PC-9 (cell line): ENCODE results near the gene HS6ST1. TPM values are rescaled to one million over a fixed set of nuclear protein-coding genes. Genes with fewer than 3 reads are reported as not detected.

Source experiments
- BruUV-seq: library from RNA; stranded (reverse); fragments of 400-500 nt; replicated peaks from 2 replicates; lab custom pipeline; 2021; lab: Mats Ljungman, UMichigan
- CTCF ChIA-PET: fragments of 300-600 bp; sonication (Branson Sonifier 250); formaldehyde crosslinking; loops from one replicate; lab custom pipeline; 2022; ENCODE audit warnings: antibody characterized with exemption; lab: Charles Lee
- POLR2A ChIA-PET: fragments of 300-600 bp; sonication (Branson Sonifier 250); formaldehyde crosslinking; loops from one replicate; lab custom pipeline; 2022; ENCODE audit warnings: antibody characterized with exemption; ENCODE audit not compliant: unreplicated experiment; lab: Charles Lee
- DNase-seq, 2 experiments: peaks; one replicate each; pipeline versions ENCODE4 v3.0.0 to v3.0.0-alpha.2; 2015 to 2022; ENCODE audit warnings: mixed read lengths in 1 of 2
- H2AFZ ChIP-seq: fragments of 200-600 bp; sonication (generic); 2 replicates; pipeline ENCODE4 v1.8.1; 2017; ENCODE audit warnings: antibody characterized with exemption
- H3F3A ChIP-seq: fragments of 200-600 bp; sonication (generic); 2 replicates; pipeline ENCODE4 v1.8.1; 2017; ENCODE audit warnings: antibody characterized with exemption, mild to moderate bottlenecking, low read depth; ENCODE audit not compliant: insufficient read depth
- H3K27ac ChIP-seq: fragments of 200-600 bp; sonication (generic); 2 replicates; pipeline ENCODE4 v1.6.1; 2016; ENCODE audit warnings: mixed run types
- H3K27me3 ChIP-seq: fragments of 200-600 bp; sonication (generic); 2 replicates; pipeline ENCODE4 v1.6.1; 2016; ENCODE audit warnings: low read depth, mixed run types; ENCODE audit not compliant: insufficient read depth
- H3K36me3 ChIP-seq: fragments of 200-600 bp; sonication (generic); 2 replicates; pipeline ENCODE4 v1.6.1; 2016; ENCODE audit warnings: low read depth, mixed run types
- H3K4me1 ChIP-seq: fragments of 200-600 bp; sonication (generic); replicated peaks from 2 replicates; pipeline ENCODE4 v1.6.1; 2016; ENCODE audit warnings: mixed run types; ENCODE audit not compliant: insufficient read depth
- H3K4me2 ChIP-seq: fragments of 200-600 bp; sonication (generic); 2 replicates; pipeline ENCODE4 v1.6.1; 2017; ENCODE audit warnings: mixed run types
- H3K4me3 ChIP-seq: fragments of 200-600 bp; sonication (generic); 2 replicates; pipeline ENCODE4 v1.6.1; 2016; ENCODE audit warnings: mixed run types
- H3K79me2 ChIP-seq: fragments of 200-600 bp; sonication (generic); 2 replicates; pipeline ENCODE4 v1.6.1; 2017; ENCODE audit warnings: low read depth, mixed run types
- H3K9me2 ChIP-seq: fragments of 200-600 bp; sonication (generic); 2 replicates; pipeline ENCODE4 v1.8.1; 2017; ENCODE audit warnings: mild to moderate bottlenecking; ENCODE audit not compliant: insufficient read depth
- H3K9me3 ChIP-seq: fragments of 200-600 bp; sonication (generic); 2 replicates; pipeline ENCODE4 v1.8.1; 2016; ENCODE audit warnings: low read depth; ENCODE audit not compliant: insufficient read depth
- H4K20me1 ChIP-seq: fragments of 200-600 bp; sonication (generic); 2 replicates; pipeline ENCODE4 v1.8.1; 2017; ENCODE audit not compliant: insufficient read depth
- CTCF ChIP-seq: fragments of 200-600 bp; sonication (generic); conservative IDR thresholded peaks from 2 replicates; pipeline ENCODE4 v1.6.1; 2017; ENCODE audit warnings: mixed run types, antibody characterized with exemption, mild to moderate bottlenecking, moderate library complexity
- EZH2 ChIP-seq: fragments of 200-600 bp; sonication (generic); IDR thresholded peaks from 2 replicates; pipeline ENCODE4 v1.8.0; 2017; ENCODE audit warnings: antibody characterized with exemption, low read depth
- intact Hi-C: fragments of 100-400 bp; cut with micrococcal nuclease; formaldehyde crosslinking; loops from one replicate; pipeline ENCODE4 v1.10.0; 2022; ENCODE audit not compliant: unreplicated experiment
- total RNA-seq: library from RNA; stranded (reverse); gene quantifications from 2 replicates; pipeline ENCODE4 v1.2.3, GENCODE V29; 2021

Gene HS6ST1
- total RNA-seq, 1 experiment from 2014 or later: 20.2 TPM

DNA sequence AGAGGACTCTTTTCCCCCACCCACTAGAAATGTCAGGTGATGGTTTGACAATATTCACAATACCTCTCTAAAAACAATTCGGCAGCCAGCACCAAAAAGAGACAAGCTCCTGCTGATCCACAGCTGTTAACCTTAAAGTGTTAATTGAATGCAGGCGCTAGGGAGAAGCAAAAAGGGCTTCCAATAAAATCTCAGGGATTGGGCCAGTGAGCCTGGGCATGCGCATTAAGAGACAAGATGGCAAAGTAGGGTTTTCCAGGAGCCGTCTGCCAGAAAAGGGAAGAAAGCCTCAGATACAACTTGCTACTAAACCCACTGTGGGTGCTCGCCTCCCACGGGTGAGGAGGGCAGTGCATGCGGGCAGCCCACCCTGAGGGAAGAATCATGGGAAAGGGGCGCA is 98.8 kb downstream of the HS6ST1 start:
- H4K20me1 ChIP-seq: no peaks in the 10 kb centered on the region
- POLR2A ChIA-PET: no interaction called here
- H3K27me3 ChIP-seq: no peaks in the 10 kb centered on the region

GRCh38 chr2:128217671-128218070 is 101.0 kb downstream of the HS6ST1 start:
- Histone ChIP-seq H4K20me1 (no peaks in the 10 kb centered on the region), H2AFZ (no peak overlapping the region), H3K27ac (no peak overlapping the region), H3F3A (no peaks in the 10 kb centered on the region), H3K4me1 (no peaks in the 10 kb centered on the region), H3K4me3 (no peak overlapping the region), H3K4me2 (no peak overlapping the region), H3K36me3 (no peaks in the 10 kb centered on the region), H3K9me2 (no peaks in the 10 kb centered on the region), H3K79me2 (no peaks in the 10 kb centered on the region), H3K27me3 (no peaks in the 10 kb centered on the region), H3K9me3 (no peaks in the 10 kb centered on the region)
- ChIA-PET POLR2A (no interaction called here), CTCF (no interaction called here)
- intact Hi-C loops: no loop called here
- TF ChIP-seq EZH2: no peak
- no peak for TF ChIP-seq CTCF
- BruUV-seq: no TSS peak
- DNase-seq: peak in 1 of 2 experiments; percentile 54

More for the DNA sequence above, 98.8 kb downstream of the HS6ST1 start:
- no peak for TF ChIP-seq EZH2
- no peak for TF ChIP-seq CTCF
- H3K79me2 ChIP-seq: no peaks in the 10 kb centered on the region
- H3F3A ChIP-seq: no peaks in the 10 kb centered on the region
- H3K4me2 ChIP-seq: no peak overlapping the region
- intact Hi-C loops: no loop called here
- H3K9me2 ChIP-seq: no peaks in the 10 kb centered on the region
- no peaks in the 10 kb centered on the region for H3K36me3 ChIP-seq
- no peaks in the 10 kb centered on the region for H3K4me1 ChIP-seq
- no peak for DNase-seq
- no TSS peak for BruUV-seq
- H3K9me3 ChIP-seq: no peaks in the 10 kb centered on the region
- no peak overlapping the region for H2AFZ ChIP-seq
- H3K4me3 ChIP-seq: no peak overlapping the region
- CTCF ChIA-PET: no interaction called here
- no peak overlapping the region for H3K27ac ChIP-seq

- no peaks in the 10 kb centered on the region for H3K4me1 ChIP-seq
- TF ChIP-seq CTCF: no peak
- TF ChIP-seq EZH2: no peak
- no peaks in the 10 kb centered on the region for H4K20me1 ChIP-seq
- BruUV-seq: no TSS peak
- no peaks in the 10 kb centered on the region for H3K36me3 ChIP-seq
- DNase-seq: no peak
- H3F3A ChIP-seq: no peaks in the 10 kb centered on the region
- no peaks in the 10 kb centered on the region for H3K9me3 ChIP-seq
- no peaks in the 10 kb centered on the region for H3K79me2 ChIP-seq
- no peak overlapping the region for H3K27ac ChIP-seq
- H3K27me3 ChIP-seq: peaks cover 11% of the 10 kb centered on the region; the same call in 1 of the 2 replicates
- intact Hi-C loops: no loop called here
- no peak overlapping the region for H2AFZ ChIP-seq
- POLR2A ChIA-PET: no interaction called here
- no peak overlapping the region for H3K4me2 ChIP-seq
- no peaks in the 10 kb centered on the region for H3K9me2 ChIP-seq
- no peak overlapping the region for H3K4me3 ChIP-seq
- CTCF ChIA-PET: no interaction called here
Measured at GRCh38 chr2:128215897-128216642, 102.6 kb downstream of the HS6ST1 start.

Other genes with a start within 250 kb of the HS6ST1 start
- 47.7 and 56.9 TPM in 2 replicates for gene UGGT1, start 227.7 kb downstream of the HS6ST1 start, total RNA-seq